Adipocyte (in vitro differentiated cells): Measurements from ENCODE around the gene UBE3D.
A peak's percentile ranks its signal among the peaks of the same experiment; 100 is the strongest.

Source experiments
- DNase-seq: peaks from one replicate; pipeline ENCODE4 v3.0.0-alpha.2; 2015; ENCODE audit warnings: low read depth
- H3K27me3 ChIP-seq: replicated peaks from 2 replicates; pipeline ENCODE4 v1.7.0; 2013; ENCODE audit warnings: mild to moderate bottlenecking, low read length, moderate library complexity; ENCODE audit not compliant: control insufficient read depth, insufficient read depth
- H3K36me3 ChIP-seq: 2 replicates; pipeline ENCODE4 v1.7.0; 2013; ENCODE audit warnings: low read length, mild to moderate bottlenecking, moderate library complexity; ENCODE audit not compliant: control insufficient read depth, insufficient read depth, severe bottlenecking
- H3K4me1 ChIP-seq: 2 replicates; pipeline ENCODE4 v1.7.0; 2013; ENCODE audit warnings: mild to moderate bottlenecking, low read length, moderate library complexity; ENCODE audit not compliant: control insufficient read depth, insufficient read depth
- H3K4me3 ChIP-seq: 2 replicates; pipeline ENCODE4 v1.7.0; 2013; ENCODE audit warnings: mild to moderate bottlenecking, low read length, moderate library complexity
- H3K9ac ChIP-seq: 2 replicates; pipeline ENCODE4 v1.7.0; 2013; ENCODE audit warnings: mild to moderate bottlenecking, low read length, moderate library complexity
- H3K9me3 ChIP-seq: 2 replicates; pipeline ENCODE4 v1.7.0; 2013; ENCODE audit warnings: mild to moderate bottlenecking, low read length, moderate library complexity; ENCODE audit not compliant: control insufficient read depth

UBE3D gene

GRCh38 chr6:82996156-82996555 is 69.5 kb downstream of the UBE3D start:
- no peak for DNase-seq
- Histone ChIP-seq H3K36me3 (no peaks in the 10 kb centered on the region), H3K9ac (no peak overlapping the region), H3K4me1 (no peaks in the 10 kb centered on the region), H3K4me3 (no peak overlapping the region), H3K9me3 (no peaks in the 10 kb centered on the region), H3K27me3 (no peaks in the 10 kb centered on the region)

GRCh38 chr6:82995066-82995465 is 70.6 kb downstream of the UBE3D start:
- no peak overlapping the region for H3K9ac ChIP-seq

GRCh38 chr6:82989736-82990290 is 75.8 kb downstream of the UBE3D start:
- DNase-seq: peak; percentile 23
- Histone ChIP-seq H3K4me1 (peaks cover 18% of the 10 kb centered on the region), H3K36me3 (no peaks in the 10 kb centered on the region), H3K27me3 (no peaks in the 10 kb centered on the region), H3K9me3 (no peaks in the 10 kb centered on the region), H3K4me3 (no peak overlapping the region), H3K9ac (peak overlapping the region; percentile 28)

More at GRCh38 chr6:82995066-82995465, 70.6 kb downstream of the UBE3D start:
- no peaks in the 10 kb centered on the region for H3K27me3 ChIP-seq
- DNase-seq: no peak
- H3K9me3 ChIP-seq: no peaks in the 10 kb centered on the region
- H3K4me3 ChIP-seq: no peak overlapping the region
- H3K4me1 ChIP-seq: no peaks in the 10 kb centered on the region
- no peaks in the 10 kb centered on the region for H3K36me3 ChIP-seq

GRCh38 chr6:82988930-82989351 is 76.7 kb downstream of the UBE3D start:
- Histone ChIP-seq H3K4me3 (no peak overlapping the region), H3K9ac (no peak overlapping the region), H3K4me1 (peaks cover 18% of the 10 kb centered on the region), H3K36me3 (no peaks in the 10 kb centered on the region), H3K9me3 (no peaks in the 10 kb centered on the region), H3K27me3 (no peaks in the 10 kb centered on the region)
- DNase-seq: peak; percentile 46

GRCh38 chr6:82987951-82988350 is 77.7 kb downstream of the UBE3D start:
- Histone ChIP-seq H3K9ac (no peak overlapping the region), H3K4me1 (peaks cover 18% of the 10 kb centered on the region), H3K36me3 (no peaks in the 10 kb centered on the region), H3K4me3 (no peak overlapping the region), H3K27me3 (no peaks in the 10 kb centered on the region), H3K9me3 (no peaks in the 10 kb centered on the region)
- no peak for DNase-seq

GRCh38 chr6:82987416-82987815 is 78.2 kb downstream of the UBE3D start:
- Histone ChIP-seq H3K9ac (no peak overlapping the region), H3K27me3 (no peaks in the 10 kb centered on the region), H3K4me3 (no peak overlapping the region), H3K4me1 (peaks cover 18% of the 10 kb centered on the region), H3K9me3 (no peaks in the 10 kb centered on the region), H3K36me3 (no peaks in the 10 kb centered on the region)
- no peak for DNase-seq

- Histone ChIP-seq H3K4me3 (no peak overlapping the region), H3K9me3 (no peaks in the 10 kb centered on the region), H3K27me3 (no peaks in the 10 kb centered on the region), H3K4me1 (peaks cover 33% of the 10 kb centered on the region), H3K36me3 (no peaks in the 10 kb centered on the region), H3K9ac (no peak overlapping the region)
- DNase-seq: no peak
Observed at GRCh38 chr6:82984720-82985119, 80.9 kb downstream of the UBE3D start.

GRCh38 chr6:82980086-82980485 is 85.6 kb downstream of the UBE3D start:
- peak; percentile 85 for DNase-seq
- peak overlapping the region; percentile 28 for H3K9ac ChIP-seq
- peaks cover 21% of the 10 kb centered on the region for H3K4me1 ChIP-seq
- H3K4me3 ChIP-seq: peak overlapping the region; percentile 2
- H3K9me3 ChIP-seq: no peaks in the 10 kb centered on the region
- H3K36me3 ChIP-seq: no peaks in the 10 kb centered on the region
- H3K27me3 ChIP-seq: no peaks in the 10 kb centered on the region

GRCh38 chr6:82979657-82980056 is 86.0 kb downstream of the UBE3D start:
- Histone ChIP-seq H3K4me1 (peaks cover 21% of the 10 kb centered on the region), H3K4me3 (peak overlapping the region; percentile 2), H3K36me3 (no peaks in the 10 kb centered on the region), H3K9ac (no peak overlapping the region), H3K9me3 (no peaks in the 10 kb centered on the region), H3K27me3 (no peaks in the 10 kb centered on the region)
- no peak for DNase-seq

- Histone ChIP-seq H3K4me1 (peaks cover 21% of the 10 kb centered on the region), H3K9ac (no peak overlapping the region)
- DNase-seq: no peak
Observed at GRCh38 chr6:82978362-82978945, 87.2 kb downstream of the UBE3D start.

GRCh38 chr6:82976179-82976578 is 89.5 kb downstream of the UBE3D start:
- Histone ChIP-seq H3K9me3 (no peaks in the 10 kb centered on the region), H3K4me1 (peaks cover 36% of the 10 kb centered on the region), H3K9ac (no peak overlapping the region), H3K27me3 (no peaks in the 10 kb centered on the region), H3K36me3 (no peaks in the 10 kb centered on the region), H3K4me3 (no peak overlapping the region)
- no peak for DNase-seq

More at GRCh38 chr6:82978362-82978945, 87.2 kb downstream of the UBE3D start:
- Histone ChIP-seq H3K36me3 (no peaks in the 10 kb centered on the region), H3K27me3 (no peaks in the 10 kb centered on the region), H3K9me3 (no peaks in the 10 kb centered on the region), H3K4me3 (no peak overlapping the region)
